ENCODE data around the gene VDAC2.
"Not testable (repeated sequence)": the region's sequence is repeated elsewhere in the genome, so short reads cannot be mapped to it uniquely, and the experiment has no call there.

VDAC2 gene

DNA sequence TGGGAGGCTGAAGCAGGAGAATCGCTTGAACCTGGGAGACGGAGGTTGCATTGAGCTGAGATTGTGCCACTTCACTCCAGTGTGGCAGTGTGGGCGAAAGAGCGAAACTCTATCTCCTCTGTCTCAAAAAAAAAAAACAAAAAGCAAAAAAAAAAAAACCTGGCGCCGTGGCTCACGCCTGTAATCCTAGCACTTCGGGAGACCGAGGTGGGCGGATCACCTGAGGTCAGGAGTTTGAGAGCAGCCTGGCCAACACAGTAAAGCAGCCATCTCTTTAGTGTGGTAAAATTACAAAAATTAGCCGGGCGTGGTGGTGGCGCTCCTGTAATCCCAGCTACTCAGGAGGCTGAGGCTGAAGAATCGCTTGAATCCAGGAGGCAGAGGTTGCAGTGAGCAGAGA lies 4.0 kb upstream of the VDAC2 start:
- H3K4me3 ChIP-seq (ENCODE audit: control insufficient read depth in 1 of 7, extremely low read depth in 1 of 7, insufficient read depth in 4 of 7, low read depth in 2 of 7, low read length in 6 of 7); H3K36me3 ChIP-seq (ENCODE audit: control insufficient read depth in 4 of 4, insufficient read depth in 4 of 4, low read length in 3 of 4); H3K27ac ChIP-seq (ENCODE audit: insufficient read depth in 1 of 2, low read depth in 1 of 2, low read length in 2 of 2, poor library complexity in 1 of 2, severe bottlenecking in 2 of 2); H3K27me3 ChIP-seq (replicated peaks in 2 of 5; ENCODE audit: control insufficient read depth in 4 of 5, insufficient read depth in 5 of 5, low read length in 4 of 5); DNase-seq; H3K9me3 ChIP-seq (ENCODE audit: control extremely low read depth in 1 of 5, control insufficient read depth in 4 of 5, insufficient read depth in 2 of 5, low read depth in 1 of 5, low read length in 4 of 5); POLR2A ChIA-PET: not testable (repeated sequence)
- CTCF ChIA-PET: interaction anchor here (1.0 to 2.8 kb wide), 3 partner anchors 9 to 24 kb away, joined by 4 to 9 read pairs (median 5); no protein-coding TSS in a partner anchor
- WGBS (ENCODE audit: insufficient coverage): 95% methylated on average over 10 of the region's 14 CpGs
- peaks cover 2 to 15% (median 8%) of the 10 kb centered on the region in 4 experiments for H3K4me1 ChIP-seq (ENCODE audit: control extremely low read depth in 1 of 4, control insufficient read depth in 4 of 4, insufficient read depth in 4 of 4, low read length in 3 of 4)

- peaks cover 8 to 21% (median 15%) of the 10 kb centered on the region in 4 experiments for H3K4me1 ChIP-seq (ENCODE audit: control extremely low read depth in 1 of 4, control insufficient read depth in 4 of 4, insufficient read depth in 4 of 4, low read length in 3 of 4)
- H3K27ac ChIP-seq (ENCODE audit: insufficient read depth in 1 of 2, low read depth in 1 of 2, low read length in 2 of 2, poor library complexity in 1 of 2, severe bottlenecking in 2 of 2): no peak overlapping the region
- H3K4me3 ChIP-seq (ENCODE audit: control insufficient read depth in 1 of 7, extremely low read depth in 1 of 7, insufficient read depth in 4 of 7, low read depth in 2 of 7, low read length in 6 of 7): no peak overlapping the region
- DNase-seq: no peak
- CTCF ChIA-PET: interaction anchor here (1.0 to 2.8 kb wide), 3 partner anchors 10 to 23 kb away, joined by 3 to 9 read pairs (median 5); no protein-coding TSS in a partner anchor
- H3K27me3 ChIP-seq (replicated peaks in 2 of 5; ENCODE audit: control insufficient read depth in 4 of 5, insufficient read depth in 5 of 5, low read length in 4 of 5): no peaks in the 10 kb centered on the region
- H3K36me3 ChIP-seq (ENCODE audit: control insufficient read depth in 4 of 4, insufficient read depth in 4 of 4, low read length in 3 of 4): peaks cover 0 to under 1% (median 0%) of the 10 kb centered on the region in 4 experiments
- H3K9me3 ChIP-seq (ENCODE audit: control extremely low read depth in 1 of 5, control insufficient read depth in 4 of 5, insufficient read depth in 2 of 5, low read depth in 1 of 5, low read length in 4 of 5): no peaks in the 10 kb centered on the region
- 85% methylated on average over 10 of the region's 13 CpGs for WGBS (ENCODE audit: insufficient coverage)
- POLR2A ChIA-PET: interaction anchor here (0.6 to 0.7 kb wide), 2 partner anchors 15 to 96 kb away, joined by 3 read pairs; partner anchors contain the start of gene SAMD8
Observed at GRCh38 chr10:75207079-75207856, 3.3 kb upstream of the VDAC2 start.

DNA sequence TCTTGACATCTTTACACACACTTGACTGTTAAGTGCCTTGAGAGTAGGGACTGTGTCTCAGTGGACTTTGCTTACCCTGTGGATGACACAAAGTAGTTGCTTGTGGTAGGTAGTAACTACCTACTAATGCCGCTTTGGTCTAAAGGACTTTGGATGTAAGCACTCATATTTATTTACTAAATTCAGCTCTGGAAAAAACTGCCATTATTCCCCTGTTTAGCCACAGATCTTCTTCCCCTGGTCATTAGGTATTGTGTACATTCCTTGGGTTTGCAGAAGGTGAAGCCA lies 2.8 kb upstream of the VDAC2 start:
- peaks cover 0 to 4% (median 1%) of the 10 kb centered on the region in 4 experiments for H3K36me3 ChIP-seq (ENCODE audit: control insufficient read depth in 4 of 4, insufficient read depth in 4 of 4, low read length in 3 of 4)
- no peaks in the 10 kb centered on the region for H3K27me3 ChIP-seq (replicated peaks in 2 of 5; ENCODE audit: control insufficient read depth in 4 of 5, insufficient read depth in 5 of 5, low read length in 4 of 5)
- no peaks in the 10 kb centered on the region for H3K9me3 ChIP-seq (ENCODE audit: control extremely low read depth in 1 of 5, control insufficient read depth in 4 of 5, insufficient read depth in 2 of 5, low read depth in 1 of 5, low read length in 4 of 5)
- WGBS (ENCODE audit: insufficient coverage): no CpG with 5 or more reads among the region's 1 CpG
- DNase-seq: no peak
- H3K27ac ChIP-seq (ENCODE audit: insufficient read depth in 1 of 2, low read depth in 1 of 2, low read length in 2 of 2, poor library complexity in 1 of 2, severe bottlenecking in 2 of 2): no peak overlapping the region
- CTCF ChIA-PET: interaction anchor here (1.2 to 2.8 kb wide), 3 partner anchors 8 to 18 kb away, joined by 3 to 9 read pairs (median 3); no protein-coding TSS in a partner anchor
- H3K4me3 ChIP-seq (ENCODE audit: control insufficient read depth in 1 of 7, extremely low read depth in 1 of 7, insufficient read depth in 4 of 7, low read depth in 2 of 7, low read length in 6 of 7): no peak overlapping the region
- POLR2A ChIA-PET: interaction anchor here (0.7 kb wide), 1 partner anchor 97 kb away, joined by 3 read pairs; the partner anchor contains the start of gene SAMD8
- peaks cover 8 to 23% (median 17%) of the 10 kb centered on the region in 4 experiments for H3K4me1 ChIP-seq (ENCODE audit: control extremely low read depth in 1 of 4, control insufficient read depth in 4 of 4, insufficient read depth in 4 of 4, low read length in 3 of 4)

GRCh38 chr10:75208181-75208580 lies 2.4 kb upstream of the VDAC2 start:
- ChIA-PET POLR2A (interaction anchor here (0.7 kb wide), 1 partner anchor 97 kb away, joined by 3 read pairs; the partner anchor contains the start of gene SAMD8), CTCF (interaction anchor here (1.2 to 2.8 kb wide), 3 partner anchors 9 to 18 kb away, joined by 3 to 9 read pairs (median 3); no protein-coding TSS in a partner anchor)
- no peak for DNase-seq
- no peak overlapping the region for H3K4me3 ChIP-seq (ENCODE audit: control insufficient read depth in 1 of 7, extremely low read depth in 1 of 7, insufficient read depth in 4 of 7, low read depth in 2 of 7, low read length in 6 of 7)
- H3K4me1 ChIP-seq (ENCODE audit: control extremely low read depth in 1 of 4, control insufficient read depth in 4 of 4, insufficient read depth in 4 of 4, low read length in 3 of 4): peaks cover 8 to 23% (median 17%) of the 10 kb centered on the region in 4 experiments
- WGBS (ENCODE audit: insufficient coverage): 100% methylated on average over 2 of the region's 4 CpGs
- H3K9me3 ChIP-seq (ENCODE audit: control extremely low read depth in 1 of 5, control insufficient read depth in 4 of 5, insufficient read depth in 2 of 5, low read depth in 1 of 5, low read length in 4 of 5): no peaks in the 10 kb centered on the region
- H3K36me3 ChIP-seq (ENCODE audit: control insufficient read depth in 4 of 4, insufficient read depth in 4 of 4, low read length in 3 of 4): peaks cover 0 to 5% (median 2%) of the 10 kb centered on the region in 4 experiments
- no peaks in the 10 kb centered on the region for H3K27me3 ChIP-seq (replicated peaks in 2 of 5; ENCODE audit: control insufficient read depth in 4 of 5, insufficient read depth in 5 of 5, low read length in 4 of 5)
- H3K27ac ChIP-seq (ENCODE audit: insufficient read depth in 1 of 2, low read depth in 1 of 2, low read length in 2 of 2, poor library complexity in 1 of 2, severe bottlenecking in 2 of 2): no peak overlapping the region

- Histone ChIP-seq H3K4me1 (ENCODE audit: control extremely low read depth in 1 of 4, control insufficient read depth in 4 of 4, insufficient read depth in 4 of 4, low read length in 3 of 4) (peaks cover 8 to 23% (median 17%) of the 10 kb centered on the region in 4 experiments), H3K4me3 (ENCODE audit: control insufficient read depth in 1 of 7, extremely low read depth in 1 of 7, insufficient read depth in 4 of 7, low read depth in 2 of 7, low read length in 6 of 7) (peak overlapping the region; percentile 72 to 98 (median 96)), H3K27me3 (replicated peaks in 2 of 5; ENCODE audit: control insufficient read depth in 4 of 5, insufficient read depth in 5 of 5, low read length in 4 of 5) (no peaks in the 10 kb centered on the region), H3K9me3 (ENCODE audit: control extremely low read depth in 1 of 5, control insufficient read depth in 4 of 5, insufficient read depth in 2 of 5, low read depth in 1 of 5, low read length in 4 of 5) (no peaks in the 10 kb centered on the region), H3K36me3 (ENCODE audit: control insufficient read depth in 4 of 4, insufficient read depth in 4 of 4, low read length in 3 of 4) (peaks cover 0 to 14% (median 6%) of the 10 kb centered on the region in 4 experiments), H3K27ac (ENCODE audit: insufficient read depth in 1 of 2, low read depth in 1 of 2, low read length in 2 of 2, poor library complexity in 1 of 2, severe bottlenecking in 2 of 2) (peak overlapping the region; percentile 93 to 95)
- CTCF ChIA-PET: interaction anchor here (0.7 to 3.4 kb wide), 10 partner anchors 10 to 111 kb away, joined by 3 to 21 read pairs (median 4); partner anchors contain the start of gene COMTD1
- POLR2A ChIA-PET: interaction anchor here (0.6 to 2.1 kb wide), 5 partner anchors 9 to 60 kb away, joined by 3 to 8 read pairs (median 4); no protein-coding TSS in a partner anchor
- peak in 1 of 3 donors; percentile 6 for DNase-seq
- 75% methylated on average over 6 of the region's 16 CpGs for WGBS (ENCODE audit: insufficient coverage)
Observed at GRCh38 chr10:75209086-75209920, 1.3 kb upstream of the VDAC2 start.

DNA sequence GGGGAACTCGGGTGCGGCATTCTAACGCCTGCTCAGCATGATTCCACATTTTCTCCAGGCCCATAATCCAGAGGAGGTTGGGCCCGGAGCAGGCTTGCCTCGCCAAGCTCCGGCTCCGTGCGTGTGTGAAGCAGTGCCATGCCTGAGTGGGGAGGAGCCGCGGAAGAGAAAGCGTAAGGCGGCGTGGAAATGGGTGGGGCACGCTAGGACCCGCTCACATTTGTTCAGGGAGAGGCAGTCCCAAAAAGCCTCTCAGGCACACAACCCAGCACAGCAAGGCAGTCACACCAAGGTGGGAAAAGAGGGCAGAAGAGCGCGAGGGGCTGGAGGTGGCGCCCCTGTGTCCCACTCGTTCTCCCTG lies 695 bp upstream of the VDAC2 start:
- Histone ChIP-seq H3K36me3 (ENCODE audit: control insufficient read depth in 4 of 4, insufficient read depth in 4 of 4, low read length in 3 of 4) (peaks cover 0 to 19% (median 10%) of the 10 kb centered on the region in 4 experiments), H3K9me3 (ENCODE audit: control extremely low read depth in 1 of 5, control insufficient read depth in 4 of 5, insufficient read depth in 2 of 5, low read depth in 1 of 5, low read length in 4 of 5) (no peaks in the 10 kb centered on the region), H3K27me3 (replicated peaks in 2 of 5; ENCODE audit: control insufficient read depth in 4 of 5, insufficient read depth in 5 of 5, low read length in 4 of 5) (no peaks in the 10 kb centered on the region), H3K27ac (ENCODE audit: insufficient read depth in 1 of 2, low read depth in 1 of 2, low read length in 2 of 2, poor library complexity in 1 of 2, severe bottlenecking in 2 of 2) (peak overlapping the region; percentile 93 to 95), H3K4me1 (ENCODE audit: control extremely low read depth in 1 of 4, control insufficient read depth in 4 of 4, insufficient read depth in 4 of 4, low read length in 3 of 4) (peaks cover 8 to 23% (median 17%) of the 10 kb centered on the region in 4 experiments), H3K4me3 (ENCODE audit: control insufficient read depth in 1 of 7, extremely low read depth in 1 of 7, insufficient read depth in 4 of 7, low read depth in 2 of 7, low read length in 6 of 7) (peak overlapping the region; percentile 72 to 98 (median 96))
- 0% methylated on average over 19 of the region's 19 CpGs for WGBS (ENCODE audit: insufficient coverage)
- POLR2A ChIA-PET: interaction anchor here (0.6 to 2.1 kb wide), 4 partner anchors 10 to 99 kb away, joined by 3 to 8 read pairs (median 4); partner anchors contain the start of gene SAMD8
- CTCF ChIA-PET: interaction anchor here (0.8 to 3.4 kb wide), 9 partner anchors 12 to 112 kb away, joined by 3 to 21 read pairs (median 5); partner anchors contain the start of gene COMTD1
- peak; percentile 76 to 90 (median 88) for DNase-seq
